Fibroblast of mammary gland (primary cell): ENCODE results near the gene KIF25.
A peak's percentile ranks its signal among the peaks of the same experiment; 100 is the strongest.

Experiments used
- DNase-seq: peaks from one replicate; pipeline ENCODE4 v3.0.0-alpha.2; 2010; ENCODE audit warnings: low read depth
- H3K4me3 ChIP-seq: 2 replicates; pipeline ENCODE4 v1.5.1; 2011; ENCODE audit warnings: low read depth, mild to moderate bottlenecking, low read length, moderate library complexity; ENCODE audit not compliant: control insufficient read depth
- TF ChIP-seq, protein P1 (sequence below): conservative IDR thresholded peaks from 2 replicates; pipeline ENCODE4 v1.5.1; 2011; ENCODE audit warnings: low read depth, low read length, inconsistent platforms; ENCODE audit not compliant: control insufficient read depth, insufficient read depth

KIF25 gene

DNA sequence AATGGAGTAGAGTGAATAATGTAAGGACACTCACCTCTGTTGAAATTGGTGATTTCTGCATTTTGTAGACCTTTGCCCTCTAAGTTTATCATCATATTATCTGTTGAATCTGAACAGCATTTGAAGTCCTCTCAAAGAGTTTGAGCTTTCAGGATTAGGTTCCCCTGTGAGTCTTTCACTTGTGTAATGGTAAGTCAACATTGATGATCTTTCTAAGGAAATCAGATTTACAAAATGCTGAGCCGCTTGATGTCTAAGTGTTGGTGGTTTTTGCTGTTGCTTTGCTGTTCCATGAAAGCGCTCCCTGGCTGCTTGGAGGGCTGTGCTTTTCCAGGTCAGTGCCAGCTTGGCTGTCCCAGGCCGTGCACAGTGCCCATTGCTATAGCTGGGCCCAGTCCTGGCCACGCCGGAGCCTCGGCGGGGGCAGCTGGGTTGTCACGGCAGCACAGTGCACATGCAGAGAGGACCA is 33.8 kb upstream of the KIF25 start:
- TF ChIP-seq, protein P1, sequence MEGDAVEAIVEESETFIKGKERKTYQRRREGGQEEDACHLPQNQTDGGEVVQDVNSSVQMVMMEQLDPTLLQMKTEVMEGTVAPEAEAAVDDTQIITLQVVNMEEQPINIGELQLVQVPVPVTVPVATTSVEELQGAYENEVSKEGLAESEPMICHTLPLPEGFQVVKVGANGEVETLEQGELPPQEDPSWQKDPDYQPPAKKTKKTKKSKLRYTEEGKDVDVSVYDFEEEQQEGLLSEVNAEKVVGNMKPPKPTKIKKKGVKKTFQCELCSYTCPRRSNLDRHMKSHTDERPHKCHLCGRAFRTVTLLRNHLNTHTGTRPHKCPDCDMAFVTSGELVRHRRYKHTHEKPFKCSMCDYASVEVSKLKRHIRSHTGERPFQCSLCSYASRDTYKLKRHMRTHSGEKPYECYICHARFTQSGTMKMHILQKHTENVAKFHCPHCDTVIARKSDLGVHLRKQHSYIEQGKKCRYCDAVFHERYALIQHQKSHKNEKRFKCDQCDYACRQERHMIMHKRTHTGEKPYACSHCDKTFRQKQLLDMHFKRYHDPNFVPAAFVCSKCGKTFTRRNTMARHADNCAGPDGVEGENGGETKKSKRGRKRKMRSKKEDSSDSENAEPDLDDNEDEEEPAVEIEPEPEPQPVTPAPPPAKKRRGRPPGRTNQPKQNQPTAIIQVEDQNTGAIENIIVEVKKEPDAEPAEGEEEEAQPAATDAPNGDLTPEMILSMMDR = no peak
- DNase-seq = no peak

DNA sequence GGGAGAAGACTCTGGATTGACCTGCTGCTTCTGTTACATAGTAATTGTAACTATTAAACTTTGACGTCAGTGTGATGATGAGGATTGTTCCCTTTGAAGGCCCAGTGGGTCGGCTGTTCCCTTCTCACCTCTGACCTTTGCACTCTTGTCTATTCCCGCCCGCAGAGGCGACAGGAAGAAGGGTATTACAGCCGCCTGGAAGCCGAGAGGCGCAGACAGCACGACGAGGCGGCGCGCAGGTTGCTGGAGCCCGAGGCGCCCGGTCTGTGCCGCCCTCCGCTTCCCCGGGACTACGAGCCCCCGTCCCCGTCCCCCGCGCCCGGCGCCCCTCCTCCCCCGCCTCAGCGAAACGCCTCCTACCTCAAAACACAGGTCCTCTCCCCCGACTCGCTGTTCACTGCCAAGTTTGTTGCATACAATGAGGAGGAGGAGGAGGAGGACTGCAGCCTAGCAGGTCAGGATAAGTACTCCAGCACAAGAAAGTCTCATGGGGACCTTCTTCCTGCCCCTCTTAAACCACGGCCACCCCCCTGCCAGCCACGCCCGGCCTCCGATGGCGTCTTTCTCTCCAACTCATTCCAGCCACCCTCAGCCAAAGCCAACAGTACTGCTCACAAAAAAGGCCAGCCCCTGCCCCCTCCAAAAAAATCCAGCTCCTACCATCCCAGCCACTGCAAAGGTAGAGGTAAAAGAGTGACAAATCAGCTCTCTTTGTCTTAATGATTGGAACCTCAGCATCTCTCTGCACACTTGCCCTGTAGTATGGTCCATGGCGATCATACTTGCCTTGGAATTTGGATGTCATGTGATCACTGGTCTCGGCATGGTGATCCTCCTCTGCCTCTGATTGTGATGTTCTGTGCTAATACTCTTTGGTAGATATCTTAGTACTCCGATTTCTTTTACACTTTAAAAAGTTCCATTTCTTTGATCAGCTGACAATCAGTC is 31.6 kb upstream of the KIF25 start:
- no peak for DNase-seq
- no peak overlapping the region for H3K4me3 ChIP-seq
- TF ChIP-seq, protein P1 = no peak

More for the DNA sequence above, 33.8 kb upstream of the KIF25 start:
- H3K4me3 ChIP-seq = no peak overlapping the region

GRCh38 chr6:167966540-167966905 is 30.9 kb upstream of the KIF25 start:
- TF ChIP-seq, protein P1 = no peak
- H3K4me3 ChIP-seq = no peak overlapping the region
- no peak for DNase-seq

- DNase-seq = peak; percentile 10
- TF ChIP-seq, protein P1 = peak; percentile 42
Measured at GRCh38 chr6:167968091-167968490, 29.4 kb upstream of the KIF25 start.

DNA sequence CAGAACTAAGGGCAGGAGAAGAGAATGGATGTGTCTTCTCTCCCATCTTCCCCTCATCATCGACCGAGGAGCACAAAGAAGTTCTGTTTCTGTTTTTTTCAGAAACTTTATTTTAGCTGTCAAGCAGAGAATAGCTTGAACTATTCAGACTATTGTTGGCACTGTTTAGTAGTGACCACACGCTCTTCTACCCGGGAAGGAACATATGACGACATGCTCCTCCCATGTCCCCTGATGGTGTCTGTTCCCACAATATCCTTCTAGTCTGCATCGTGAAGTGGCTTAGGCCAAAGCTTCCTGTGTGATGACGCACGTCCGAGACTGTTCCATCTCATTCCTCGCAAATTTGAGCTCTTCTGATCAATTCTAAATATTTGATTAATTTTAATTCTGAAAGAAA is 27.2 kb upstream of the KIF25 start:
- no peak for DNase-seq
- TF ChIP-seq, protein P1 = no peak
- H3K4me3 ChIP-seq = no peak overlapping the region

More at GRCh38 chr6:167968091-167968490, 29.4 kb upstream of the KIF25 start:
- H3K4me3 ChIP-seq = no peak overlapping the region

- no peak overlapping the region for H3K4me3 ChIP-seq
- no peak for DNase-seq
- TF ChIP-seq, protein P1 = no peak
Measured at GRCh38 chr6:167972193-167972592, 25.3 kb upstream of the KIF25 start.
